ENCODE results near the gene POLR3A.

GRCh38 chr10:77944519-77944918, 84.8 kb downstream of the POLR3A start:
- TF ChIP-seq CTCF (IDR thresholded peaks at IDR 0.05) (no peak), NRF1 (IDR thresholded peaks at IDR 0.05; ENCODE audit: low read depth, low read length) (no peak), RAD21 (IDR thresholded peaks at IDR 0.05; ENCODE audit: low read length) (no peak), FOXM1 (IDR thresholded peaks at IDR 0.05; ENCODE audit: low read depth) (no peak), EP300 (IDR thresholded peaks at IDR 0.05; ENCODE audit: borderline replicate concordance in 1 of 2, low read depth in 1 of 2, low read length in 1 of 2) (no peak), MXI1 (IDR thresholded peaks at IDR 0.05; ENCODE audit: low read depth, low read length) (no peak), RXRA (IDR thresholded peaks at IDR 0.05; ENCODE audit: borderline replicate concordance, low read depth) (no peak), TCF12 (IDR thresholded peaks at IDR 0.05) (no peak), ZBTB33 (IDR thresholded peaks at IDR 0.05; ENCODE audit: borderline replicate concordance, low read depth) (no peak), USF2 (IDR thresholded peaks at IDR 0.05; ENCODE audit: borderline replicate concordance, low read depth, low read length) (no peak), RFX5 (IDR thresholded peaks at IDR 0.05; ENCODE audit: low read length) (no peak)

Measured in SK-N-SH (cell line).